Endometrial microvascular endothelial cells (primary cell): Measurements from ENCODE around the gene DCXR. TPM values are rescaled to one million over a fixed set of nuclear protein-coding genes. Genes with fewer than 3 reads are reported as not detected.

ENCODE experiments used
- in situ Hi-C: cut with HindIII; loops from 2 replicates; pipeline ENCODE4 v1.10.0; 2017; ENCODE audit warnings: low sequenced_read_pairs, low pct_unique_long_range_greater_than_20kb; ENCODE audit errors: inconsistent ontology term
- total RNA-seq: library from RNA; depleted of rRNA; stranded (reverse); fragments of >200 nt; gene quantifications from one replicate; pipeline ENCODE4 v1.2.3, GENCODE V29; 2015; ENCODE audit errors: inconsistent ontology term

Gene DCXR
- total RNA-seq, 1 donor from 2014 or later = 133 TPM

DNA sequence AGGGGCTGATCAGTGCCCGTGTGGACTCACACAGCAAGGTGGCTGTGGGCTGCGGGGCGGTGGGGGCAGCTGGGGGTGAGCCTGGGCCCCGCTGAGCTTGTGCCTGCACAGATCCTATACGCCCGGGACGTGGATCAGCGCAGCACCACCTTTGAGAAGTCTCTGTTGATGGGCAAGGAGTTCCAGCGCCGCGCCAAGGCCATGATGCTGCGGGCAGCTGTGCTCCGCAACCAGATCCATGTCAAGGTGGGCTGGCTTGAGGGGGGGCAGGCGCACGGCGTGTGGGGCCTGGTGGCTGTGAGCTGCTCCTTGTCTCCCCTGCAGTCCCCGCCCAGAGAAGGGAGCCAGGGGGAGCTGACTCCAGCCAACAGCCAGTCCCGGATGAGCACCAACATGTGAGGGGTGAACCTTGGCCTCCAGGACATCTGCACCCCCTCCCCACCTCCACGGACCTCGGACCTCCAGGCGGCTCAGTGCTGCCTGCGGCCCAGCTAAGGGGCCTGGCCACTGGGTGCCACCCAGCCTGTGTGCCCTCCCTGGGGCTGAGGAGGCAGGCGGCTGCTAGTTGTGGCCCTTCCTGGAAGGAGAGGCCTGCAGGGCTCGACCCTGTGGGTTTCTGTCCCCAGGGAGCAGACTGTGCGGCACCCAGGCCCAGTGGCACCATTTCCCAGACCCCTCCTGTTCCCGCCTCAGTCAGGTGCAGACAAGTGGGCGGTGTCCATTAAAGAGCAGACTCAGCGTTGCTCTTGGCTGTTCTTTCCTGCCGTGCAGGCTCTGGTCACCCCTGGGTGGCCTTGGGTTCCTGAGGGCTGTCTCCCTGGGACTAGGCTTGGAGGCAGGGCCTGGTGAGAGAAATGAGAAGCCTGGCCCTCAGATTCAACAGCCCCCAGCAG is 19.5 kb upstream of the DCXR start:
- in situ Hi-C loops = no loop called here

DNA sequence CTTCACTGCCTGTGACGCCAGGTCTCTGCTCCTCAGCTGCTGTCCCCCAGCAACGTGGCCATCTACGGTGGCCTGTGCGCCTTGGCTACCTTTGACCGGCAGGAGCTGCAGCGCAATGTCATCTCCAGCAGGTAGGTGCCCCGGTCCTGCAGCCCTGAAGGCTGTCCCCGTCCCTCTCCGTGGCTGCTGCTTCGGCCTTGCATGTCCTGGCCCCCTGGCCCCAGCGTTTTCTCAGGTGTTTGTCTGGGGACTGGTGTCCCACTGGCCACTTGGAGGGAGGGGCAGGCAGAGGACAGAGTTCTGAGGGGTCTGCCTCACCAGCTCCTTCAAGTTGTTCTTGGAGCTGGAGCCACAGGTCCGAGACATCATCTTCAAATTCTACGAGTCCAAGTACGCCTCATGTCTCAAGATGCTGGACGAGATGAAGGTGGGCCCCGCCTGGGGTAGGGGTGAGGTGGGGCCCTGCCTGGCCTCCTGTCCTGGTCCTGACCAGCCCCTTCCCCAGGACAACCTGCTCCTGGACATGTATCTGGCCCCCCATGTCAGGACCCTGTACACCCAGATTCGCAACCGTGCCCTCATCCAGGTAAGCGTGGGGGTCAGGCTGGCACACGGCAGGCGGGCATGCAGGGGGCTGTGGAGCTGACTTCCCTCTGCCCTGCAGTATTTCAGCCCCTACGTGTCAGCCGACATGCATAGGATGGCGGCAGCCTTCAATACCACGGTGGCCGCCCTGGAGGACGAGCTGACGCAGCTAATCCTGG is 18.6 kb upstream of the DCXR start:
- in situ Hi-C loops = no loop called here

DNA sequence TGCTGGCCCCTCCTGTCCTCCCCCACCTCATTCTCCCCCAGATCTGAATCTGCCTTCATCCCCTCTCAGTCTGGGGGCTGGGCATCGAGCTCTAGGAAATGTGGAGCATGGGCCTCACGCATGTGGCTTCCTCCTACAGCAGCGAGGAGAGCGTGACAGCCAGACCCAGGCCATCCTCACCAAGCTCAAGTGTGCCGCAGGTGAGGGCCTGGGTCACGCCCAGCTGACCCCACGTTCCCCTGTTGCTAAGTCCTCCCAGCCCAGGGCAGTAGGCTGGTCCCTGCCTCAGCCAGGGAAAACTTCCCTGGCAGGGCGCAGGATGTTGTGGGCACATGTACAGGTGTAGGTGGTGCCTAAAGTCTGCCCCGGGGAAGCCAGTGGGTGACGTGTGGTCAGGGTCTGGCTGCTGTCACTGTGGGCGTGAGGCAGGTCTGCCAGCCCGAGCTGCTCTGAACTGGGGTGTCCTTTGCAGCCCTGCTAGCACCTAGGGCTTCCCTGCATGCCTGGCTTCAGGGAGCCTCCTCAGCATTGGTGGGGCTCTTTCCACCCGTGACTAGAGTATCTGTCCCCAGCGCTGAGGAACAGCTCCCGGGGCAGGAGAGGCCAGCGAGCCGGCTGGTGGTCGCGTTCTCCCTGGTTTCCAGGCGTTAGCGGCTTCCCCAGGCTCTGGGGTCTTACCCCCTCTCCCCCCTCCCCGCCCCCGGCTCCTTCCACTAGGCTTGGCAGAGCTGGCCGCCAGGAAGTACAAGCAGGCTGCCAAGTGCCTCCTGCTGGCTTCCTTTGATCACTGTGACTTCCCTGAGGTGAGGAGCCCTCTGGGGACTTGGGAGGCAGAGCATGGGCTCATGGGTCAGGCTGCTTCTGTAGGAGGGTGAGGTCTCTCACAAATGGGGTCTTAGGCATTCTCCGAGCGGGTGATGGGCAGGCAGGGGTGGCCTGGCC is 17.8 kb upstream of the DCXR start:
- in situ Hi-C loops = no loop called here

DNA sequence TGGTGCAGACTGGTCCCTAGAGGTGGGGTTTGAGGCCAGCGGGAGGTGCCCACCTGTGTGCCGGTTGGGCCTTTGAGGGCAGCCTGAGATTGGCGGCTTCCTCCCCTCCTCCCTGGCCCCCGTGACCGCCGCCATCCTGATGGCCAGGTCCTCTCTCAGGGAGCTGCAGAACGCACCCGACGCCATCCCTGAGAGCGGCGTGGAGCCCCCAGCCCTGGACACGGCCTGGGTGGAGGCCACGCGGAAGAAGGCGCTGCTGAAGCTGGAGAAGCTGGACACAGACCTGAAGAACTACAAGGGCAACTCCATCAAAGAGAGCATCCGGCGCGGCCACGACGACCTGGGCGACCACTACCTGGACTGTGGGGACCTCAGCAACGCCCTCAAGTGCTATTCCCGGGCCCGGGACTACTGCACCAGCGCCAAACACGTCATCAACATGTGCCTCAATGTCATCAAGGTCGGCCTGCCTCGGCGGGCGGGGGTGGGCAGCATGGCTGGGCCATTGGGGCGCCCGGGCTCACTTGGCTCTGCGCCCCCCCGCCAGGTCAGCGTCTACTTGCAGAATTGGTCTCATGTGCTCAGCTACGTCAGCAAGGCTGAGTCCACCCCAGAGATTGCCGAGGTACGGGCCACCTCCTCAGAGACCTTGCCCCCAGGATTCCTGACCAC is 17.0 kb upstream of the DCXR start:
- in situ Hi-C loops = no loop called here

DNA sequence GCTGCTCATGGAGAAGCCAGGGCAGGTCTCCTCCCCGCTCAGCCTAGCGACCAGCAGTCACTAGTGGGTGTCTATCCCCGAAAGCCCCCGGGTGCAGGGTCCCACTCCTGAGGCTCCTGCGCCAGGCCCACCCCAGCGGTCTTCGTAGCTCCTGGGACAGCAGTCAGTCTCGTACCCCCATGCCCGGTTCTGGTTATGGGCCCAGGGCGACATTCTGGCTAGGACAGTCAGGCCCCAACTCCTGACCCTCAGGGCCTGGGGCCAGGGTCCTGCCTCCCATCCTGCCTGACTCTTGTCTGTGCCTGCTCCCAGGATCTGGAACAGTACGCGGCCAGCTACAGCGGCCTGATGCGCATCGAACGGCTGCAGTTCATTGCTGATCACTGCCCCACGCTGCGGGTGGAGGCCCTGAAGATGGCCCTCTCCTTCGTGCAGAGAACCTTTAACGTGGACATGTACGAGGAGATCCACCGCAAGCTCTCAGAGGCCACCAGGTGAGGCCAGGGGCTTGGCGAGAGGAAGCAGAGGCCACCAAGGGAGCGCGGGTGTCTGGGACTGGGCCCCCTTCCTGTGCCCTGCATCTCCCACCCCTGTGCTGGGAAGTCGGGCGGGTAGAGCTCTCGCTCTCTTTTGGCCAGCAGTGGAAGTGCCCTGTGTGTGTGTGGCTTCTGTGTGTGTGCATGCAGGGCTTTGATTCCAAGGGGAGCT is 16.2 kb upstream of the DCXR start:
- in situ Hi-C loops = no loop called here

DNA sequence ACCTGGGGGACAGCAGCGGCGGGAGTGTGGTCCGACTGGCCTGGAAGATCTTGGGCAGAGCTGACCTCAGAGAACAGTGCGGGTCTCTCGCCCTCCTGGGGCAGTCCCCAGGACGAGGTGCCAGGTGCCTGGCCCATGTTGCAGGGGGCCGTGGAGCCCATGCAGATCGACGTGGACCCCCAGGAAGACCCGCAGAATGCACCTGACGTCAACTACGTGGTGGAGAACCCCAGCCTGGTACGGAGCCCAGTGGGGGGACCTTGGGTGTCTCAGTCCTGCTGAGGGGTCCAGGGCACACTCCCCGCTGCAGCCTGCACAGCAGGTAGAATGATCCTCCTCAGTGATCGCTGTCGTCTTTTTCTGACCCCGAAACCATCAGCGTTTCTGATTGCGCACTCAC is 15.6 kb upstream of the DCXR start:
- in situ Hi-C loops = no loop called here

DNA sequence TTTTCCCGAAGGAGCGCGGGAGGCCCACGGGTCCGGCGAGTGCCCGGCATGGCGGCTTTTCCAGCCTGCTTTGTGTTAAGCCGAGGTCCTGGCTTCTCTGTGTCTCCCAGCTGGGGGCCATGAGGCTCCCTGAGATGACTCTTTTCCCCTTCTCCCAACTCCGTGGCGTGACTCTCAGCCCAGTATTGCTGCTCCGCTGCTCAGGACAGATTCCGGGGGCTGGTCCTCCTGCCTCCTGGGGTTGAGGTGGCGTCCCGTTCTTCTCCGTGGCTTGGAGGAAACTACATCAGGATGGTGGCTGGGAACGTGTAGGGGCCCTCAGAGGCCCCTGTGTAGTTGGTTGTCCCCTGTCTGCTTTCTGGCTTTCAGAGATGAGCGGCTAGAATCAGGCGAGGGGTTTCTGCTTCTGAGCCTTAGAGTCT is 15.2 kb upstream of the DCXR start:
- in situ Hi-C loops = no loop called here

DNA sequence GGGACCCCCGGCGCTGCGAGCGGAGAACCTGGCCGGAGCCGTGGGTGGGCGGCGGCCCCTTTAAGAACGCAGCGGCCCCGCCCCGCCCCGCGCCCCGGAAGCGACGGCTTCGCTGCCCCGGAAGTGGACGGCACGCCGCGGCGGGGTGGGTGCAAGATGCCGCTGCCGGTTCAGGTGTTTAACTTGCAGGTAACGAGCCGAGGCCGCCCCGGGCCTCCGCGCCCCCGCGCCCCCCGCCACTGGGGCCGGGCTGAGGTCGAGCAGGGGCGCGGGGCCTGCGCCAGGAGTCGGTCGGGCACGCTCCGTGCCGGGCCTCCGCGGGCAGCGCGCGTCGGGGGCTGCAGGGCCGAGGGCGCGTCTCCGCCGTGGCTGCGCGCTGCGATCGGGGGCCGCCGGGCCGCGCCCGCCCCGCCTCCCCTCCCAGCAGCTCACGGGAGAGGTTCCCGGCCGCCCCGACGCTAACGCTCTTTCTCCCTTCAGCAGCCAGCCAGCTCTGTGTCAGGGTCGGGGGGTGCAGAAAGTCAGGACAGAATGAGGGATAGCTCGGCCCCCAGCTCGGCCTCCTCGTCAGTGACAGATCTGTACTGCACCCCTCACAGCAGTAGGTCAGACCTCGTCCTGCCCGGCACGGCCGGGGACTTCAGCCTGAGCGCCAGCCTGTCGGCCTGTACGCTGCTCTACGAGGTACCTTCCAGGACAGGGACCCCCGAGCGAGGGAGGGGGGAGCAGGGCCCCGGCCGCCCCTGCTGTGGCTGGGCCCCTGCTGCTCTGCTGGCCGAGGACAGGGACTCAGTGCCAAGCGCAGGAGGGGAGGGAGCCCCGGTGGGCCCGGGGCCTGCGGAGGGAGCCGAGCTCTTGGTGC is 14.5 kb upstream of the DCXR start, which contains the start of the genes GPS1 and RFNG:
Gene GPS1 (plus strand): TSS at position 123 of the 862 bp plus-strand sequence. CDS start 34 bp downstream, at position 157.
Gene RFNG (minus strand): TSS at position 36 of the 862 bp plus-strand sequence. CDS start 45 bp downstream, outside the sequence.
- in situ Hi-C loops = no loop called here

DNA sequence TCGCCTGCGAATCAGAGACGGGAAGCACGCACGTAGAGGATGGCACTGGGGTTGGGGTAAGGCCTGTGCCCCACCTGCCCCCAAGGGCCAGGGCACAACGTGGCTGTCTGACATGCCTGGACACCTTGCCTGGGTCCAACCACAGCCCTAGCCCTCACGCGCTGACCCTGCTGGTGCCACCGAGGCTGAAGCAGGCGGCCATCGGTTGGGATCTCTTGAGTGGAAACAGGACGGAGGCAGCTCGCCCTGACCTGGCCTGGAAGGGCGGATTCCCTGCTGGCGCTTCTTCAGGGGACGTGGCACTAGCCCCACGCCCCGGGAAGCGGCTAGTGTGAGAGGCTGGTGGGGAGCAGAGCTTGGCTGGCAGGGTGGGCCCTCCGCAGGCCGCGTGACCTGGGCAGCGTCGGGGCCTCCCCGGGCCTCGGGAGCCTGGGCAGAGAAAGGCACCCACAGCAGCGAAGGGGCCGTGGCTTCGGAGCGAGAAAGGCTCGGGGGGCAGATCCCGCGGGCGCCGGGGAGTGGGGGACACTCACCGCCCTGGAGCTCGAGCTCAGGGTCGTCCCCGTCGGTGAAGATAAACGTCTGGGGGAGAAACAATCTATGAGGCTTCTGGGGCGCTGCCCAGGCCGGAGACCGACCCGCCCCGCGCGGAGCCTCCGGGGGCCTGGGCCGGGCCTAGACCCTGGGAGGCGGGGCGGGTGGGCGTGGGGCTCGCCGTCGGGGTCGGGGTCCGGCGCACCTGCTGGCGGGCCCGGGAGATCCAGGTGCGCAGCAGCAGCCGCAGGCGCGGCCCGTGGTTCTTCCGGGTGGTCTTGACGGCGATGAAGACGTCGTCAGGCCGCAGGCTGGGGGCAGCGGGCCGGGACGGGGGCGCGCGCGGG is 13.5 kb upstream of the DCXR start:
- in situ Hi-C loops = no loop called here

DNA sequence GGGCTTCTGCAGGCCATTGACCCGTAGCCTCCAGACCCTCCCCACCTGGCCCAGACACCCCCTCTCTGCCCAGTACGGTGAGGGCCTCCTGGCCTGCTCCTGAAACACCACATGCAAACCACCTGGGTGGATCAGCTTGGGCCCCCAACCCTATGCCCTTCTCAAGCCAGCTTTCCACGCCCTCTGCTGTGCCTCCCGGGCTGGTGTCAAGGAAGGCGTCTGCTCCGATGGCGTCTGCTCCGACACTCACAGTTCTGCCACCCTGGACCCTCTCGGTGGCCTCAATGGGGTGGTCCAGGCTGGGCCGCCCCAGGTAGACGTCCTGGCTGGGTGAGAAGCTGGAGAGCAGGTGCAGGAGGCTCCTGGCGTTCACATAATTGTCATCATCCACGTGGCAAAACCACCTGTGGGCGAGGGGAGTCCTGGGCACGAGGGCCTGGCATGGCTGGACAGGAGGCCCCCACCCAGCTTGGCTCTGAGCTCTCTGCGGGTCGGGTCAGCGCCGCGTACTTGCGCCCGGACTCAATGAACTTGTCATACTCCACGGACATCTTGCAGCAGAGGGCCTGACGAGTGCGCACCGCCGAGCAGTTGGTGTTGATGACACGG is 12.8 kb upstream of the DCXR start:
- in situ Hi-C loops = no loop called here

DNA sequence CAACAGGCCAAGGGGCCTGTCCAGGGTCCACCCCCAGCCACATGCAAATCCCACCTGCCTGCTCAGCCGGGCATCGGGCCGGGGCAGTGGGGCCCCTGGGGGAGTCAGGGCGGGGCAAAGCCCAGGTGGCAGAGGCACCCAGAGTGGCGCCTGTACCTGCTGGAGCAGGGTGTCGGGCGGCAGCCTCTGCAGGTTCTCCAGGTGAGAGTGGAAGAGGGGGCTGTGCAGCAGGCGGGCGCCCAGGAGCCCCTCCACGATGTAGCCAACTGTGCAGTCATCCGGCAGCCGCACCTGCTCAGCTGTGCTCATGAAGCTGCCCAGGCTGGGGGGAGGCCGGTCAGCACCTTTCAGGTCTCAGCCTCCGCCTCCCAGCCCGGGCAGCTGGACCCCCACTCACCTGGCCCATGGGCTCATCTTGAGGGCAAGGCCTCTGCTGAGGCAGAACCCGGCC is 12.0 kb upstream of the DCXR start:
- in situ Hi-C loops = no loop called here

DNA sequence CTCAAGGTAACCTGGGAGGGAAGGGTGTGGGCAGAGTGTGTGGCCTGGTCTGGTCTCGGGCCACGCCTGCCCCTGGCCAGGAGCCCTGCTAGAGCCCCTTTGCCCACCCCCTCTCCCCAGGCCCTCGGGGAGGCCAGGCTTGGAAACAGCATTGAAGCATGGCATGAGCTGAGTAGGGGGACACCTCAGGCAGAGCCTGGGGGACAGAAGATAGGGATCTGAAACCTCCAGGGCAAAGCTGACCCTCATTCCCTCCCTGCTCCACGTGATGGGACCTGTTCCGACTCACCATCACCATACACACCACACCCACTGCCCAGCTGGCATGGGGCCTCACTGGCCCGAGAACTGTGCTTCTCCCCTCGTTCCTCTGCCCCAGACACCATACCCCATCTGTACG is 11.6 kb upstream of the DCXR start:
- in situ Hi-C loops = no loop called here

DNA sequence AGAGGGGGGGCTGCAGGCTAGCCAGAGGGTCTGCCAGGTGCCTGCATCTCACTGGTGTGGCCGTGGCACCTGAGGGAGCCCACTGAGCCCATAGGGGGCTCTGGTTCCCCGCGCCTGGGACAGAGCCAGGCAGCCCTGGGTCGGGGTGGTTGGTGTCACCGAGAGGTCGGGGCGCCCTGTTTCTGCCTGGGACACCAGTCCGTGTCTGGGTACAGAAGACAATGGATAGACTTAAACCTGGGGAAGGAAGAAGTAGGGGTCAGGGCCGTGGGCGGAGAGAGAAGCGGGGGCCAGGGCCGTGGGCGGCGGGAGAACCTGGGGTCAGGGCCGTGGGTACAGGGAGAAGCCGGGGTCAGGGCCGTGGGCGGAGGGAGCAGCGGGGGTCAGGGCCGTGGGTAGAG is 11.1 kb upstream of the DCXR start:
- in situ Hi-C loops = no loop called here

DNA sequence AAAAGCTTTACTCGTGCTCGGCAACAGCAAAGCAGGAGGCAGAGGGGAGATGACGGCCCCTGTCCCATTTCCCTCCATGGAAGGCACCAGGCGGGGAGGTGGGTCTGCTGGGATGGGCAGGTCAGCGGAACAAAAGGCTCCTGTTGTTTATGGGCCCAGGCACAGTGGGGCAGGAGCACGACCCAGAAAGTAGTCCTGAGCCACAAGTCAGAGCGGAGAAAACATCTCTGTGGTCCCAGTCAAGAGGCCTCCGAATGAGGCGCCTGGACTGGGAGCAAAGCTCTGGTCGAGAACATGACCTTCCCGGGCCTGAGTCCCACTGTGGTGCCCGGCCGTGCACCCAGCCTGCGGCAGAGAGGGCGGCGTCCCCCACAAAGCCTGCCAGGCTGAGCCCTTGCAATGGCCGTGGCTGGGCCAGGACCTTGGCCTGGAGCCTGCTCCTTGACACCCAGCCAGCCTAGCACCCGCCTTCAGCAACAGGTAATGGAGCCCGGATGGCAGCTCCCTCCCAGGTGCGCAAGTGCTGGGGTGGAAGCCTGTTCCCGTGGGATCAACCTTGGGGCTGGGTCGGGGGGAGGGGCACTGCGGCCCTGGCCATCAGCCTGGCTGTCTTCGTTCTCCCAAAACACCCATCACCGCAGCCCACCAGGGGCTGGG is 10.5 kb upstream of the DCXR start:
- in situ Hi-C loops = no loop called here

DNA sequence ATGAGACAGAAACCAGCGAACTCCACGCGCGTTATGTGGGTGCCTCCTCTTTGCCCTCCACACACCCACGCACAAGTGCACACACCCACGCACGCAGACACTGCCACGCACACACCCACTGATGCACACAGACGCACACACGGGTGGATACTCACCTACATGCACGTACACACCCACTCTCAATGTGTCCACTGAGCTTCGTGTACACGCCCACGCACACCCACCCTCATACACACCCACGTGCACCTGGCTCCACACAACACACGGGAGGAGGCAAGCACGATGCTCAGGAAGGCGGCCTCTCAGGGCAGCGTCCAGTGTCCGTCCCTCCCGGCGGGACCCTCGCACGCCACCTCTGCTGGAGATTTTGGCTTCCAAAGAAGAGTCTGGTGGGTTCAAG is 9.9 kb upstream of the DCXR start:
- in situ Hi-C loops = no loop called here
